WTC11 (cell line): ENCODE measurements around the gene DMD.

Experiments
- CBFB ChIP-seq: sonication (generic); formaldehyde crosslinking; IDR thresholded peaks from 2 replicates; pipeline ENCODE4 v1.8.1; 2022; ENCODE audit warnings: mild to moderate bottlenecking, low read depth, missing genetic modification reagents
- ETV6 ChIP-seq: sonication (generic); formaldehyde crosslinking; IDR thresholded peaks from 2 replicates; pipeline ENCODE4 v1.8.1; 2022; ENCODE audit warnings: mild to moderate bottlenecking, missing genetic modification reagents
- KAT7 ChIP-seq: sonication (generic); formaldehyde crosslinking; IDR thresholded peaks from 2 replicates; pipeline ENCODE4 v1.8.1; 2023; ENCODE audit warnings: missing genetic modification reagents, mild to moderate bottlenecking, borderline replicate concordance
- RORB ChIP-seq: fragments of 250-450 bp; sonication (Bioruptor Pico); IDR thresholded peaks from 2 replicates; pipeline ENCODE4 v1.9.0; 2021; ENCODE audit warnings: mild to moderate bottlenecking
- TEAD4 ChIP-seq: sonication (generic); formaldehyde crosslinking; IDR thresholded peaks from 2 replicates; pipeline ENCODE4 v1.8.0; 2022; ENCODE audit warnings: mild to moderate bottlenecking, missing genetic modification reagents
- ZNF396 ChIP-seq: fragments of 250-450 bp; sonication (Bioruptor Pico); IDR thresholded peaks from 2 replicates; pipeline ENCODE4 v1.8.0; 2021; ENCODE audit warnings: mild to moderate bottlenecking, moderate library complexity, borderline replicate concordance
- ZNF423 ChIP-seq: fragments of 250-450 bp; sonication (Bioruptor Pico); IDR thresholded peaks from 2 replicates; pipeline ENCODE4 v2.1.2; 2022; ENCODE audit warnings: mild to moderate bottlenecking, moderate library complexity
- TF ChIP-seq, protein P1 (sequence below): fragments of 200-600 bp; IDR thresholded peaks from 2 replicates; pipeline ENCODE4 v1.8.0; 2022; ENCODE audit warnings: antibody characterized with exemption
- TF ChIP-seq, protein P2 (sequence below): sonication (generic); formaldehyde crosslinking; IDR thresholded peaks from 2 replicates; pipeline ENCODE4 v1.8.0; 2022; ENCODE audit warnings: mild to moderate bottlenecking, missing genetic modification reagents
- TF ChIP-seq, protein P3 (sequence below): sonication (generic); formaldehyde crosslinking; IDR thresholded peaks from 2 replicates; pipeline ENCODE4 v1.8.0; 2022; ENCODE audit warnings: mild to moderate bottlenecking, missing genetic modification reagents
- TF ChIP-seq, protein P4 (sequence below): sonication (generic); formaldehyde crosslinking; IDR thresholded peaks from 2 replicates; pipeline ENCODE4 v1.8.1; 2023; ENCODE audit warnings: mild to moderate bottlenecking, moderate library complexity, missing genetic modification reagents
- TF ChIP-seq, protein P5 (sequence below): sonication (generic); formaldehyde crosslinking; IDR thresholded peaks from 2 replicates; pipeline ENCODE4 v1.8.0; 2022; ENCODE audit warnings: mild to moderate bottlenecking, missing genetic modification reagents
- TF ChIP-seq, protein P6 (sequence below): sonication (generic); formaldehyde crosslinking; conservative IDR thresholded peaks from 2 replicates; pipeline ENCODE4 v1.8.1; 2023; ENCODE audit warnings: mild to moderate bottlenecking, low read depth, missing genetic modification reagents, moderate library complexity
- TF ChIP-seq, protein P7 (sequence below): sonication (generic); formaldehyde crosslinking; IDR thresholded peaks from 2 replicates; pipeline ENCODE4 v1.8.1; 2023; ENCODE audit warnings: mild to moderate bottlenecking, missing genetic modification reagents, moderate library complexity

DNA sequence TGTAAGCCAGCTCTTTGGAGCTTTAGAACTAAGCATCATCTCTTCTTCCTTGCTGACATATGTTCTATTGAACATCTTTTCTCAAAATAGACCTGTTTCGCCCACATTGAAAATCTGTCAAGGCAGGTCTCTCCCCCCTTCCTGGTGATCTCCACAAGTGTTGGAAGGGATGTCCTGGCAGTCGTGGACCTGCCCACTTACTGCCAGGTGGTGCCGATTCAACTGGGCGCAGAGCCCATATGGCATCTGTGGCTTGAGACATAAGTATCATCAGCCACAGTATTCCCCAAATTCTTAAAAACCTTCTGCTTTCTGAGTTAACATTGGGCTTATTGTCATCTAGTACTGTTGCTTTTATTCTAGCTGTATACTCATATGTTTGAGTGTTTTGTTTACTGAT lies 1170.2 kb downstream of the DMD start:
- TF ChIP-seq, protein P1, sequence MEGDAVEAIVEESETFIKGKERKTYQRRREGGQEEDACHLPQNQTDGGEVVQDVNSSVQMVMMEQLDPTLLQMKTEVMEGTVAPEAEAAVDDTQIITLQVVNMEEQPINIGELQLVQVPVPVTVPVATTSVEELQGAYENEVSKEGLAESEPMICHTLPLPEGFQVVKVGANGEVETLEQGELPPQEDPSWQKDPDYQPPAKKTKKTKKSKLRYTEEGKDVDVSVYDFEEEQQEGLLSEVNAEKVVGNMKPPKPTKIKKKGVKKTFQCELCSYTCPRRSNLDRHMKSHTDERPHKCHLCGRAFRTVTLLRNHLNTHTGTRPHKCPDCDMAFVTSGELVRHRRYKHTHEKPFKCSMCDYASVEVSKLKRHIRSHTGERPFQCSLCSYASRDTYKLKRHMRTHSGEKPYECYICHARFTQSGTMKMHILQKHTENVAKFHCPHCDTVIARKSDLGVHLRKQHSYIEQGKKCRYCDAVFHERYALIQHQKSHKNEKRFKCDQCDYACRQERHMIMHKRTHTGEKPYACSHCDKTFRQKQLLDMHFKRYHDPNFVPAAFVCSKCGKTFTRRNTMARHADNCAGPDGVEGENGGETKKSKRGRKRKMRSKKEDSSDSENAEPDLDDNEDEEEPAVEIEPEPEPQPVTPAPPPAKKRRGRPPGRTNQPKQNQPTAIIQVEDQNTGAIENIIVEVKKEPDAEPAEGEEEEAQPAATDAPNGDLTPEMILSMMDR: no peak
- TF ChIP-seq RORB (CRISPR knock-in tag) (no peak), KAT7 (no peak), CBFB (CRISPR knock-in tag) (no peak), ZNF396 (CRISPR knock-in tag) (no peak), TEAD4 (CRISPR knock-in tag) (no peak), ETV6 (no peak), ZNF423 (no peak)
- TF ChIP-seq, protein P2, sequence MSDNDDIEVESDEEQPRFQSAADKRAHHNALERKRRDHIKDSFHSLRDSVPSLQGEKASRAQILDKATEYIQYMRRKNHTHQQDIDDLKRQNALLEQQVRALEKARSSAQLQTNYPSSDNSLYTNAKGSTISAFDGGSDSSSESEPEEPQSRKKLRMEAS (CRISPR knock-in tag): no peak
- TF ChIP-seq, protein P3, sequence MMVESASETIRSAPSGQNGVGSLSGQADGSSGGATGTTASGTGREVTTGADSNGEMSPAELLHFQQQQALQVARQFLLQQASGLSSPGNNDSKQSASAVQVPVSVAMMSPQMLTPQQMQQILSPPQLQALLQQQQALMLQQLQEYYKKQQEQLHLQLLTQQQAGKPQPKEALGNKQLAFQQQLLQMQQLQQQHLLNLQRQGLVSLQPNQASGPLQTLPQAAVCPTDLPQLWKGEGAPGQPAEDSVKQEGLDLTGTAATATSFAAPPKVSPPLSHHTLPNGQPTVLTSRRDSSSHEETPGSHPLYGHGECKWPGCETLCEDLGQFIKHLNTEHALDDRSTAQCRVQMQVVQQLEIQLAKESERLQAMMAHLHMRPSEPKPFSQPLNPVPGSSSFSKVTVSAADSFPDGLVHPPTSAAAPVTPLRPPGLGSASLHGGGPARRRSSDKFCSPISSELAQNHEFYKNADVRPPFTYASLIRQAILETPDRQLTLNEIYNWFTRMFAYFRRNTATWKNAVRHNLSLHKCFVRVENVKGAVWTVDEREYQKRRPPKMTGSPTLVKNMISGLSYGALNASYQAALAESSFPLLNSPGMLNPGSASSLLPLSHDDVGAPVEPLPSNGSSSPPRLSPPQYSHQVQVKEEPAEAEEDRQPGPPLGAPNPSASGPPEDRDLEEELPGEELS (CRISPR knock-in tag): no peak
- TF ChIP-seq, protein P4, sequence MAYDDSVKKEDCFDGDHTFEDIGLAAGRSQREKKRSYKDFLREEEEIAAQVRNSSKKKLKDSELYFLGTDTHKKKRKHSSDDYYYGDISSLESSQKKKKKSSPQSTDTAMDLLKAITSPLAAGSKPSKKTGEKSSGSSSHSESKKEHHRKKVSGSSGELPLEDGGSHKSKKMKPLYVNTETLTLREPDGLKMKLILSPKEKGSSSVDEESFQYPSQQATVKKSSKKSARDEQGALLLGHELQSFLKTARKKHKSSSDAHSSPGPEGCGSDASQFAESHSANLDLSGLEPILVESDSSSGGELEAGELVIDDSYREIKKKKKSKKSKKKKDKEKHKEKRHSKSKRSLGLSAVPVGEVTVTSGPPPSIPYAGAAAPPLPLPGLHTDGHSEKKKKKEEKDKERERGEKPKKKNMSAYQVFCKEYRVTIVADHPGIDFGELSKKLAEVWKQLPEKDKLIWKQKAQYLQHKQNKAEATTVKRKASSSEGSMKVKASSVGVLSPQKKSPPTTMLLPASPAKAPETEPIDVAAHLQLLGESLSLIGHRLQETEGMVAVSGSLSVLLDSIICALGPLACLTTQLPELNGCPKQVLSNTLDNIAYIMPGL (CRISPR knock-in tag): no peak
- TF ChIP-seq, protein P5, sequence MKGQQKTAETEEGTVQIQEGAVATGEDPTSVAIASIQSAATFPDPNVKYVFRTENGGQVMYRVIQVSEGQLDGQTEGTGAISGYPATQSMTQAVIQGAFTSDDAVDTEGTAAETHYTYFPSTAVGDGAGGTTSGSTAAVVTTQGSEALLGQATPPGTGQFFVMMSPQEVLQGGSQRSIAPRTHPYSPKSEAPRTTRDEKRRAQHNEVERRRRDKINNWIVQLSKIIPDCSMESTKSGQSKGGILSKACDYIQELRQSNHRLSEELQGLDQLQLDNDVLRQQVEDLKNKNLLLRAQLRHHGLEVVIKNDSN (CRISPR knock-in tag): no peak
- TF ChIP-seq, protein P6, sequence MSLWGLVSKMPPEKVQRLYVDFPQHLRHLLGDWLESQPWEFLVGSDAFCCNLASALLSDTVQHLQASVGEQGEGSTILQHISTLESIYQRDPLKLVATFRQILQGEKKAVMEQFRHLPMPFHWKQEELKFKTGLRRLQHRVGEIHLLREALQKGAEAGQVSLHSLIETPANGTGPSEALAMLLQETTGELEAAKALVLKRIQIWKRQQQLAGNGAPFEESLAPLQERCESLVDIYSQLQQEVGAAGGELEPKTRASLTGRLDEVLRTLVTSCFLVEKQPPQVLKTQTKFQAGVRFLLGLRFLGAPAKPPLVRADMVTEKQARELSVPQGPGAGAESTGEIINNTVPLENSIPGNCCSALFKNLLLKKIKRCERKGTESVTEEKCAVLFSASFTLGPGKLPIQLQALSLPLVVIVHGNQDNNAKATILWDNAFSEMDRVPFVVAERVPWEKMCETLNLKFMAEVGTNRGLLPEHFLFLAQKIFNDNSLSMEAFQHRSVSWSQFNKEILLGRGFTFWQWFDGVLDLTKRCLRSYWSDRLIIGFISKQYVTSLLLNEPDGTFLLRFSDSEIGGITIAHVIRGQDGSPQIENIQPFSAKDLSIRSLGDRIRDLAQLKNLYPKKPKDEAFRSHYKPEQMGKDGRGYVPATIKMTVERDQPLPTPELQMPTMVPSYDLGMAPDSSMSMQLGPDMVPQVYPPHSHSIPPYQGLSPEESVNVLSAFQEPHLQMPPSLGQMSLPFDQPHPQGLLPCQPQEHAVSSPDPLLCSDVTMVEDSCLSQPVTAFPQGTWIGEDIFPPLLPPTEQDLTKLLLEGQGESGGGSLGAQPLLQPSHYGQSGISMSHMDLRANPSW (CRISPR knock-in tag): no peak
- TF ChIP-seq, protein P7, sequence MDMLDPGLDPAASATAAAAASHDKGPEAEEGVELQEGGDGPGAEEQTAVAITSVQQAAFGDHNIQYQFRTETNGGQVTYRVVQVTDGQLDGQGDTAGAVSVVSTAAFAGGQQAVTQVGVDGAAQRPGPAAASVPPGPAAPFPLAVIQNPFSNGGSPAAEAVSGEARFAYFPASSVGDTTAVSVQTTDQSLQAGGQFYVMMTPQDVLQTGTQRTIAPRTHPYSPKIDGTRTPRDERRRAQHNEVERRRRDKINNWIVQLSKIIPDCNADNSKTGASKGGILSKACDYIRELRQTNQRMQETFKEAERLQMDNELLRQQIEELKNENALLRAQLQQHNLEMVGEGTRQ (CRISPR knock-in tag): no peak
